Measurements from ENCODE around the gene KRCC1. TPM values are rescaled to one million over a fixed set of nuclear protein-coding genes. Genes with fewer than 3 reads are reported as not detected.

The KRCC1 gene
- 24.3 TPM for total RNA-seq

GRCh38 chr2:88055371-88056128, at the start of gene KRCC1:
KRCC1 (minus strand) TSS chr2:88055783; CDS start chr2:88028563, 27,220 bp downstream.
- H3K27ac ChIP-seq = peak within 1 kb of the TSS; percentile 98
- peak within 1 kb of the TSS; percentile 65 to 87 for H3K4me3 ChIP-seq
- intact Hi-C loops (cut with DNase I) = no loop called here
- H3K4me1 ChIP-seq = peaks cover 44% of the 10 kb centered on the region
- H3K9me3 ChIP-seq = no peaks in the 10 kb centered on the region
- TF ChIP-seq POLR2AphosphoS5 (IDR thresholded peaks at IDR 0.05; ENCODE audit: insufficient read depth in 1 of 2, low read depth in 1 of 2) (peak; percentile 92 to 97), POLR2A (IDR thresholded peaks at IDR 0.05) (peak in 1 of 2 donors; percentile 98), CTCF (IDR thresholded peaks at IDR 0.05) (peak in 1 of 3 experiments; percentile 22)
- no peaks in the 10 kb centered on the region for H3K27me3 ChIP-seq
- peaks cover 0 to 3% of the 10 kb centered on the region in 2 donors for H3K36me3 ChIP-seq
- peak in 1 of 2 donors; percentile 93 for DNase-seq (ENCODE audit: extremely low spot score in 2 of 2)

DNA sequence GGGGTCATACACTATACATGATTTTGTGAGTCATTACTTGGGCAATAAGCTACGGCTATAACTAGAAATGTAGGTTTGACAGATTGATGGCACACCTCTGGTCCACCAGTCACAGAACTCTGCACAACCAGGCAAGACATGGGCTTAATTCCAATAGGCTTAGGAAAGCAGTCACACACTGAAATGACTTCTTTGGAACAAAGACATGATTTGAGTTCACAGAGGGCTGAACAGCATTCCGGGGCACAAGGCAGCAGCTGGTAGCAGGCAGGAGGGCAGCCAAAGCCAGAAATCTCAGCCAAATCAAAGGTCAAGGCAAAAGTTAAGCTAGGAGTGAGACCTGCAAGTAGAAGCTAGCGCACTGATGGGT, 44.9 kb upstream of the KRCC1 start:
- H3K4me3 ChIP-seq = no peak overlapping the region
- no peak for TF ChIP-seq POLR2A (IDR thresholded peaks at IDR 0.05)
- TF ChIP-seq CTCF (IDR thresholded peaks at IDR 0.05) = no peak
- TF ChIP-seq POLR2AphosphoS5 (IDR thresholded peaks at IDR 0.05; ENCODE audit: insufficient read depth in 1 of 2, low read depth in 1 of 2) = no peak
- no peaks in the 10 kb centered on the region for H3K9me3 ChIP-seq
- no peaks in the 10 kb centered on the region for H3K4me1 ChIP-seq
- H3K36me3 ChIP-seq = no peaks in the 10 kb centered on the region
- H3K27ac ChIP-seq = no peak overlapping the region
- intact Hi-C loops (cut with DNase I) = no loop called here
- H3K27me3 ChIP-seq = no peaks in the 10 kb centered on the region
- DNase-seq (ENCODE audit: extremely low spot score in 2 of 2) = no peak

DNA sequence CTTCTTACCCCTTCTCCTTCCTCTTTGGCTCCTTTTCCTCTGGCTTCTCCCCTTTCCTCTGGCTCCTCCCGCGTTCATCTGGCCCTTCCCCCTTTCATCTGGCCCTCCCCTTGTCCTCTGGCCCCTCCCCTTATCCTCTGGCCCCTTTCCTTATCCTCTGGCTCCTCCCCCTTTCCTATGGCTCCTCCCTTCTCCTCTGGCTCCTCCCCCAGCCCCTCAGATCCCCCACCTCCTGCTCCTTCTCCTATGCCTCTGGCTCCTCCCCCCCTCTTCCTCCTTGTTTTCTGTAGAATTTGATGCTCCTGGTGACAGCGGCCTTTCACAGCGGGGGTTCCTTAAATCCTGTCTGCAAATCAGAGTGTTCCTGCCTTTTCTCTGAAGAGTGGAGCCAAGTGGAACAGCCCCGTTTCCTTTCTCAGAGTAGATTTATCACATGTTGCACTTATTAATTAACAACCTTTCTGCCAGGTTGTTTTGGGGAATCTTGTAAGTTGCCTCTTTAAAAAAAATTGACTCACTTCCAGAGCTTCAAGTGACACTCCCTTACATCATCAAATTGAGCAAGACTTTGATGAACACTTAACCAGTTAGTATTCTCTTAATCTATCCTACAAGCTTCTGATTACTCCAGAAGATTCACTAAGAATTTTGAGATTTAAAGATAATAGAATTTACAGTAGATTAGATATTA, 44.4 kb upstream of the KRCC1 start:
- Histone ChIP-seq H3K4me3 (no peak overlapping the region), H3K9me3 (no peaks in the 10 kb centered on the region), H3K27ac (no peak overlapping the region), H3K27me3 (no peaks in the 10 kb centered on the region), H3K4me1 (no peaks in the 10 kb centered on the region), H3K36me3 (no peaks in the 10 kb centered on the region)
- DNase-seq (ENCODE audit: extremely low spot score in 2 of 2) = no peak
- intact Hi-C loops (cut with DNase I) = no loop called here
- no peak for TF ChIP-seq CTCF (IDR thresholded peaks at IDR 0.05)
- no peak for TF ChIP-seq POLR2A (IDR thresholded peaks at IDR 0.05)
- no peak for TF ChIP-seq POLR2AphosphoS5 (IDR thresholded peaks at IDR 0.05; ENCODE audit: insufficient read depth in 1 of 2, low read depth in 1 of 2)

GRCh38 chr2:88098558-88098900, 42.9 kb upstream of the KRCC1 start:
- H3K27ac ChIP-seq = no peak overlapping the region
- intact Hi-C loops (cut with DNase I) = no loop called here

More at GRCh38 chr2:88098558-88098900, 42.9 kb upstream of the KRCC1 start:
- H3K4me1 ChIP-seq = no peaks in the 10 kb centered on the region
- DNase-seq (ENCODE audit: extremely low spot score in 2 of 2) = no peak
- H3K27me3 ChIP-seq = no peaks in the 10 kb centered on the region
- H3K9me3 ChIP-seq = no peaks in the 10 kb centered on the region
- H3K36me3 ChIP-seq = no peaks in the 10 kb centered on the region
- no peak for TF ChIP-seq POLR2AphosphoS5 (IDR thresholded peaks at IDR 0.05; ENCODE audit: insufficient read depth in 1 of 2, low read depth in 1 of 2)
- TF ChIP-seq POLR2A (IDR thresholded peaks at IDR 0.05) = no peak
- no peak for TF ChIP-seq CTCF (IDR thresholded peaks at IDR 0.05)
- H3K4me3 ChIP-seq = no peak overlapping the region
